ENCODE measurements around the gene CEP131.

Gene CEP131

GRCh38 chr17:81182596-81182995 is 40.2 kb downstream of the CEP131 start:
- DNase-seq: no peak

GRCh38 chr17:81181811-81182185 is 41.0 kb downstream of the CEP131 start:
- no peak for DNase-seq

- DNase-seq: no peak
These were observed 41.6 kb downstream of the CEP131 start for GRCh38 chr17:81180836-81181810.

- DNase-seq: no peak
These were observed 42.9 kb downstream of the CEP131 start for GRCh38 chr17:81179861-81180260.

- no peak for DNase-seq
These were observed 43.5 kb downstream of the CEP131 start for GRCh38 chr17:81179220-81179619.

GRCh38 chr17:81178136-81179091 is 44.4 kb downstream of the CEP131 start:
- DNase-seq: no peak

- no peak for DNase-seq
These were observed 46.1 kb downstream of the CEP131 start for GRCh38 chr17:81176666-81177065.

- DNase-seq: no peak
These were observed 49.0 kb downstream of the CEP131 start for GRCh38 chr17:81173762-81174155.

GRCh38 chr17:81173052-81173761 is 49.6 kb downstream of the CEP131 start:
- no peak for DNase-seq

GRCh38 chr17:81171941-81172340 is 50.8 kb downstream of the CEP131 start:
- no peak for DNase-seq

- no peak for DNase-seq
These were observed 51.9 kb downstream of the CEP131 start for GRCh38 chr17:81170727-81171494.

- DNase-seq: no peak
These were observed 52.9 kb downstream of the CEP131 start for GRCh38 chr17:81169870-81170309.

GRCh38 chr17:81167638-81168037 is 55.1 kb downstream of the CEP131 start:
- no peak for DNase-seq

GRCh38 chr17:81167194-81167524 is 55.6 kb downstream of the CEP131 start:
- no peak for DNase-seq

- DNase-seq: no peak
These were observed 56.7 kb downstream of the CEP131 start, which contains the start of gene AATK for GRCh38 chr17:81166033-81166492. Gene AATK, minus strand, starts transcription at chr17:81166221. Its CDS starts 229 bp downstream, at chr17:81165992.

- no peak for DNase-seq
These were observed 57.3 kb downstream of the CEP131 start, which contains the start of gene PVALEF for GRCh38 chr17:81165246-81166032. Gene PVALEF, plus strand, starts transcription at chr17:81165507. Its CDS starts 15,720 bp downstream, at chr17:81181227.

GRCh38 chr17:81164371-81165245 is 58.2 kb downstream of the CEP131 start:
- no peak for DNase-seq

GRCh38 chr17:81163703-81164370 is 58.9 kb downstream of the CEP131 start:
- DNase-seq: no peak

- DNase-seq: no peak
These were observed 59.6 kb downstream of the CEP131 start for GRCh38 chr17:81163051-81163695.

Data from stimulated activated CD4-positive, alpha-beta T cell treated with anti-CD3 and anti-CD28 coated beads, Interleukin-4, amount 100 ng/mL, for 4 hours (primary cell).